ENCODE data around the gene PCCB. TPM values are rescaled to one million over a fixed set of nuclear protein-coding genes. Genes with fewer than 3 reads are reported as not detected.

PCCB gene
- total RNA-seq, 1 donor from 2014 or later = 28.1 TPM

DNA sequence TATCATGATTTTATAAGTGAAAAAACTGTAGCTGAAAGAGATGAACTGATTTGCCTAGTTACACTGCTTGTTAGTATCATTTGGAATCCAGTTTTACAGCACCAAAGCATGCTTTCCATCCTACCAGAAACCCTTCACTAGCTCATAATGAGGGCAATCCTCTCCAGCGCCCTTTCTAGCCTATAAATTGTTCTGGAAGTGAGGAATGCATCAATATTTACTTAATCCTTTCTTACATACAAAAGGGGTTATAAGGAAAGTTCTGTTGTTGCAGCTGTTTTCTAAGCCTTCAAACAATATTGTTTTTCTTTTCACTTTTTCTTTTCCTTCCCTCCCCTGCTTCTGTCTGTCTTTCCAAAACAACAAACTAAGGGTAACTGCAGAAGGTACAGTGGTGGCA, 11.0 kb upstream of the PCCB start:
- Mint-ChIP-seq H3K4me3 (ENCODE audit: unreplicated experiment) (no peak overlapping the region), H3K36me3 (ENCODE audit: unreplicated experiment) (peaks cover 7% of the 10 kb centered on the region), H3K9me3 (ENCODE audit: unreplicated experiment) (peaks cover 3% of the 10 kb centered on the region), H3K4me1 (ENCODE audit: low read depth, unreplicated experiment) (no peaks in the 10 kb centered on the region), H3K27me3 (ENCODE audit: unreplicated experiment) (no peaks in the 10 kb centered on the region), H3K27ac (ENCODE audit: unreplicated experiment) (no peak overlapping the region)
- TF ChIP-seq, protein P1, sequence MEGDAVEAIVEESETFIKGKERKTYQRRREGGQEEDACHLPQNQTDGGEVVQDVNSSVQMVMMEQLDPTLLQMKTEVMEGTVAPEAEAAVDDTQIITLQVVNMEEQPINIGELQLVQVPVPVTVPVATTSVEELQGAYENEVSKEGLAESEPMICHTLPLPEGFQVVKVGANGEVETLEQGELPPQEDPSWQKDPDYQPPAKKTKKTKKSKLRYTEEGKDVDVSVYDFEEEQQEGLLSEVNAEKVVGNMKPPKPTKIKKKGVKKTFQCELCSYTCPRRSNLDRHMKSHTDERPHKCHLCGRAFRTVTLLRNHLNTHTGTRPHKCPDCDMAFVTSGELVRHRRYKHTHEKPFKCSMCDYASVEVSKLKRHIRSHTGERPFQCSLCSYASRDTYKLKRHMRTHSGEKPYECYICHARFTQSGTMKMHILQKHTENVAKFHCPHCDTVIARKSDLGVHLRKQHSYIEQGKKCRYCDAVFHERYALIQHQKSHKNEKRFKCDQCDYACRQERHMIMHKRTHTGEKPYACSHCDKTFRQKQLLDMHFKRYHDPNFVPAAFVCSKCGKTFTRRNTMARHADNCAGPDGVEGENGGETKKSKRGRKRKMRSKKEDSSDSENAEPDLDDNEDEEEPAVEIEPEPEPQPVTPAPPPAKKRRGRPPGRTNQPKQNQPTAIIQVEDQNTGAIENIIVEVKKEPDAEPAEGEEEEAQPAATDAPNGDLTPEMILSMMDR (IDR thresholded peaks at IDR 0.05; ENCODE audit: partially characterized antibody, unreplicated experiment) = no peak
- no peak for DNase-seq

- no peak overlapping the region for H3K27ac Mint-ChIP-seq (ENCODE audit: unreplicated experiment)
- DNase-seq = no peak
- H3K4me3 Mint-ChIP-seq (ENCODE audit: unreplicated experiment) = no peak overlapping the region
- TF ChIP-seq, protein P1 (IDR thresholded peaks at IDR 0.05; ENCODE audit: partially characterized antibody, unreplicated experiment) = no peak
- H3K27me3 Mint-ChIP-seq (ENCODE audit: unreplicated experiment) = no peaks in the 10 kb centered on the region
- H3K9me3 Mint-ChIP-seq (ENCODE audit: unreplicated experiment) = peaks cover 2% of the 10 kb centered on the region
- H3K36me3 Mint-ChIP-seq (ENCODE audit: unreplicated experiment) = peaks cover 7% of the 10 kb centered on the region
- peaks cover 7% of the 10 kb centered on the region for H3K4me1 Mint-ChIP-seq (ENCODE audit: low read depth, unreplicated experiment)
Observed at GRCh38 chr3:136245691-136246090, 4.4 kb upstream of the PCCB start.

DNA sequence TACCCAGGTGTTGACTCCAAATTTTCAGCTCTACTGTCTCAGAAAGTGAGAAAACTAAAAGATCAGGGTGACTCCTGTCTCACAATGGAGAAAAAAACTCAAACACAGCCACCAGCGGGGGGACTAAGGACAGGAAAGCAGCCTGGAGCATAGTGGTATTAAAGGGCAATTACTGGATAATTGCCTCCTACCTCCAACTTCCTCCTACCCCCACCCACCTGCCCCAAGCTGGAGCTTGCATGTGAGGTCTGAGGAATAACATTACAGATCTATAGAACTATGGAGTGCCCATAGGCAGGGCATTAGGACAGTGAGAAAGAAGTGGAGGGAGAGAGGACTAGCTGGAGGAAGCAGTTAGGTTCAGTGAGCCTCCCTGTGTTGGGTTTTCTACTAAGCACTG, 2.7 kb upstream of the PCCB start:
- H3K9me3 Mint-ChIP-seq (ENCODE audit: unreplicated experiment) = peaks cover 3% of the 10 kb centered on the region
- TF ChIP-seq, protein P1 (IDR thresholded peaks at IDR 0.05; ENCODE audit: partially characterized antibody, unreplicated experiment) = no peak
- no peak overlapping the region for H3K27ac Mint-ChIP-seq (ENCODE audit: unreplicated experiment)
- H3K27me3 Mint-ChIP-seq (ENCODE audit: unreplicated experiment) = no peaks in the 10 kb centered on the region
- H3K36me3 Mint-ChIP-seq (ENCODE audit: unreplicated experiment) = peaks cover 7% of the 10 kb centered on the region
- peaks cover 7% of the 10 kb centered on the region for H3K4me1 Mint-ChIP-seq (ENCODE audit: low read depth, unreplicated experiment)
- no peak for DNase-seq
- H3K4me3 Mint-ChIP-seq (ENCODE audit: unreplicated experiment) = no peak overlapping the region

DNA sequence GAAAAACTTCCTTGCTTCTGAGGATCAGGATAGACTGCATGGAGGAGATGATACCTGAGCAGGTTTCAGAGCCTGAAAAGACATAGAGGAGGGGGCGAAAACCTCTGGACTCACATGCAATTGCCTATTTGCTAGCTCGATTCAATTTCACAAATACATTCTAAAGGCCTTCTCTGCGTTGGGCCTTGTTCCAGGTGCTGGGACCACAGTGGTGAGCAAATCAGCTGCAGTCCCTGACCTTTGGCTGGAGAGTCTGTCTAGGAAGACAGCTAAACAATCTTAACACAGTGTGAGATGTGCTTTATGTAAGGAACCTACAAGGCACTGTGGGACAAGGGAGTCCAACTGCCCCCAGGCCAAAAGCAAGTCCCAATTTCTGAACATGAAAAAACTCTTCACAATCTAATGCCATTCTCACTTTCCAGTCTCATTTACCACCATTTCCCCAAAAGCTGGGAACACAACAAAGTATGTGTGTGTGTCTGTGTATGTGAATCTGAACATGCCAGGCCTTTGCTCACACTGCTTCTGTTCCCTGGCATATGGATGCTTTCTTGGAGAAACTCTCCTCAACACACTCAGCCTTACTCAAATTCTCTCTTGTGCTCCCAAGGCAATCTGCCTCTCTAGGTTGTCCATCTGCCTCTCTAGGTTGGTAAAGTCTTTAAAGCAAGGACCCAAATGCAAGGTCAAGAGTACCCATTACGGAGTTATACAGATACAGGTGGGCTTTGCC, 2.1 kb upstream of the PCCB start:
- peaks cover 3% of the 10 kb centered on the region for H3K9me3 Mint-ChIP-seq (ENCODE audit: unreplicated experiment)
- H3K4me1 Mint-ChIP-seq (ENCODE audit: low read depth, unreplicated experiment) = peaks cover 7% of the 10 kb centered on the region
- no peak for DNase-seq
- H3K27ac Mint-ChIP-seq (ENCODE audit: unreplicated experiment) = peak overlapping the region; percentile 26
- no peaks in the 10 kb centered on the region for H3K27me3 Mint-ChIP-seq (ENCODE audit: unreplicated experiment)
- TF ChIP-seq, protein P1 (IDR thresholded peaks at IDR 0.05; ENCODE audit: partially characterized antibody, unreplicated experiment) = no peak
- no peak overlapping the region for H3K4me3 Mint-ChIP-seq (ENCODE audit: unreplicated experiment)
- H3K36me3 Mint-ChIP-seq (ENCODE audit: unreplicated experiment) = peaks cover 6% of the 10 kb centered on the region

DNA sequence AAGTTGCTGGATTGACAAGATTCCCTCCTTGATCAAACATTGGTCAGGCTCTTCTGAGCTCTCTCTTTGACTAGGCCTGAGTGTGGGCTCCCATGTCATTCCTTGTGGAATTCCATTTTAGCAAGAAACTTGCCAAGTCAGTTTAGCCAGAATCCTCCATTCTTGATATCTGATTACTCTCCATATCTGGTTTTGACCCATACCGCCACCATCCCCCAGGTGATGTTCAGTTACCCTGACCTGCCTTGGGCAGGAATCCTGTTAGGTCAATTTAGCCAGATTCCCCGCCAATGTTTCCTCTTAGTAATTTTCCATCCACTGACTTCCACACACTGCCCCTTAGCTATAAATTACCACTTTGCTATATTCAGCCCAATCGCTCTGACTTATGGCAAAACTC, 1.0 kb upstream of the PCCB start:
- Mint-ChIP-seq H3K4me1 (ENCODE audit: low read depth, unreplicated experiment) (peaks cover 7% of the 10 kb centered on the region), H3K4me3 (ENCODE audit: unreplicated experiment) (peak overlapping the region; percentile 9)
- DNase-seq = no peak

More for the DNA sequence above, 1.0 kb upstream of the PCCB start:
- TF ChIP-seq, protein P1 (IDR thresholded peaks at IDR 0.05; ENCODE audit: partially characterized antibody, unreplicated experiment) = no peak
- Mint-ChIP-seq H3K27me3 (ENCODE audit: unreplicated experiment) (no peaks in the 10 kb centered on the region), H3K36me3 (ENCODE audit: unreplicated experiment) (no peaks in the 10 kb centered on the region), H3K27ac (ENCODE audit: unreplicated experiment) (no peak overlapping the region), H3K9me3 (ENCODE audit: unreplicated experiment) (peaks cover 3% of the 10 kb centered on the region)

All from glutamatergic neuron (in vitro differentiated cells).